AML-193 (cell line): Measurements from ENCODE around the gene ME1.

Experiments used
- DNase-seq, 2 experiments: peaks; one replicate each; lab custom pipeline; 2025; lab: John Stamatoyannopoulos, UW

The ME1 gene

GRCh38 chr6:83190626-83191025 lies 240.2 kb downstream of the ME1 start:
- DNase-seq = no peak

- no peak for DNase-seq
Measured at GRCh38 chr6:83188501-83188900, 242.3 kb downstream of the ME1 start.

GRCh38 chr6:83185096-83185495 lies 245.8 kb downstream of the ME1 start:
- no peak for DNase-seq

DNA sequence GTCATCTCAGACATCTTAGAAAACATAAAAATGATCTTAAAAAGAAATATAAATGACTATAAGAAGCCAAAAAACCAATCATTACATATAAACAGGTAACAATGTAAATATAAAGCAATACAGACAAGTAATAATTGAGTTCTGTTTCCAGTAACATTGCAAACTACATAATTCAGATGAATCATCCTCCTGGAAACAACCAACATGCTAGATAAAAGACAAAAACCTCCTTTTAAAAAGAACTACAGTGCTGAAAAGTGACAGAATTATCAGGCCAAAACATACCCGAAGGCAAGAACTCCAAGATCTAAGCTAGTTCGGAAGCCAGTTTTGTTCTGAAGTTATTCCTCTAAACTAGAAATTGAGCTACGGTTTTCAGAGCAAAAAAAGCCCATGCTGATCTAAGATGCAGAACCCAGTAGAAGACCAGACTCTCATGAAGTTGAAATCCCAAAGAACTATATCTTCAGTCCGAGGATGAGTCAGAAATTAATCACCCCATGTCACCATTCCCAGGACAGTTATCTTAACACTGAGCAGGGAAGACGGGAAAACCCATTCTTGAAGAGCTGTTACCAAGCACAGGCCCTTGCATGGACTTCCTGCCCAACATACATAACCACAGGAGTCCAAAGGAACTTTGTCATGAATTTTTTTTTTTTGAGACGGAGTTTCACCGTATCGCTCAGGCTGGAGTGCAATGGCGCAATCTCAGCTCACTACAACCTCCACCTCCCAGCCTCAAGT lies 247.6 kb downstream of the ME1 start:
- DNase-seq = no peak

GRCh38 chr6:83182114-83182513 lies 248.7 kb downstream of the ME1 start:
- no peak for DNase-seq

DNA sequence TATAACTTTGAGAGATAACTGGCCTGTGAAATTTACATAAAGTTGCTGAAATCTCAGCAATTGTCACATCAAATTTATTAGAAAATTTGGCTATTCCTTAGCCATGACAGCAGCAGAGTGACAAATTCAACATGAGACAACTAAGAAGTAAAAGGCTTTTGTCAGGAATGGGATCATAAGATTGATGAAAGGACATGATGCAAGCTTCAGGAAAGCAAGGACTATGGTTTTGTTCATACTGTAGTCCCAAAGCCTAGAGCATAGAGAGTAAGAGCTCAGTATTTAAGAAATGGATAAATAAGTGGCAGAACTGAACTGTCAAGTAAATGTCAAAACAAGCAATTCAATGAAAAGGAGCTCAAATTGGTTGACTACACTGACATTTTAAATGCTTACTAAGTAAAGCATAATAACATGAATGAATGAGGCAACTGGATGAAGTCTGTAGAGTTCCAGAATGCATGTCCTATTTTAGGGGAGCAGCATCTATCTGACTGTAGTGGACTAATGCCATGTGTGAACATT lies 250.4 kb downstream of the ME1 start:
- no peak for DNase-seq

DNA sequence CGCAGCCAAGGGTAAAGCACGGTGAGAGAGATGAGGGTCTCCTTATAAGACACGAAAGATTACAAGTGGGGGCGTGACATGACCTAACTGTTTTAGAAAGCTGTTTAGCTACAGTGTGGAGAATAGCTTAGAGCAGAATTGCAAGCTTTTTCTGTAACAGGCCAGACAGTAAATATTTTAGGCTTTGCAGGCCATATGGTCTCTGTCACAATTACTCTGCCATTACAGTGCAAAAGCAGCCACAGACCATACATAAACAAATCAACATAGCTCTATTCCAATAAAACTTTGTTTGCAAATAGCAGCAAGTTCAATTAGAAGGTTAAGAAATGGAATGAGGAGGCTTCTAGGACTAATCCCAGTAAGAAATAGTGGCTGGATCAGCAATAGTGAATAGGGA lies 254.6 kb downstream of the ME1 start:
- DNase-seq = no peak

DNA sequence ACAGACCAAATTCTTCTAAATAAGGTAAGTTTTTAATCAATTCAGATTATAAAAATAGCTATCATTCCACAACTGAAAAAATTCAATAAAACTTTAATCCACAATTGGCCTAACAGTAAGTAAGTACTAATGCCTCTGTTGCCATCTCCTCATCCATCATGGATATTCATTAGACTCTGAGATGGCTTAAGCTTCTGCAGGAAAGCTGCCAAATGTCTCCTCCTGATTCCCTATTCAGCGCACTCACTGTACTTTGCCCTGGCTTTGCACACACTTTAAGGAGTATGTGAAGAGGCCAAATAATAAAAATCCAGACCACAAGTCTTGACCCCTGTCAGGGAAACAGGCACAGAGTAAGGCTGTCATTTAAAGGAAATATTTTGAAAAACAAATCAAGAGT lies 261.3 kb downstream of the ME1 start:
- DNase-seq = no peak

- no peak for DNase-seq
Measured at GRCh38 chr6:83169106-83169505, 261.7 kb downstream of the ME1 start.

DNA sequence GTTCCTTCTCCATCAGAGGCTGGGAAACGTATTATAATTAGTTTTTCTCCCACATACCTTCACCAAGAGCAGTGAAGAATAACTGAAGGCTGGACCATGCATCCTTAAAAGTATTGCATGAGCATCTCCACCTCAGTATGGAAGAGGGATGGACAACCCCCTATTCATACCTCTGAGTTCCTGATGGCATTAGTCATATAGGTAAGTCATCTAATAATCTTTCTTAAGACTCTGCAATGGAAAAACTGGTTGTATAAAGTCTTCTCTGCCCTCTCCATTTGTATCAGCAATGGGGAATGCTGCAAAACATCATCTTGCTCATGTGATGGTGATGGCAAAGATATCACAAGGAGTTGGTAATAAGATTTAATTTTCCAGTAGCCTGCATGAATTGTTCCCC lies 262.3 kb downstream of the ME1 start:
- no peak for DNase-seq

DNA sequence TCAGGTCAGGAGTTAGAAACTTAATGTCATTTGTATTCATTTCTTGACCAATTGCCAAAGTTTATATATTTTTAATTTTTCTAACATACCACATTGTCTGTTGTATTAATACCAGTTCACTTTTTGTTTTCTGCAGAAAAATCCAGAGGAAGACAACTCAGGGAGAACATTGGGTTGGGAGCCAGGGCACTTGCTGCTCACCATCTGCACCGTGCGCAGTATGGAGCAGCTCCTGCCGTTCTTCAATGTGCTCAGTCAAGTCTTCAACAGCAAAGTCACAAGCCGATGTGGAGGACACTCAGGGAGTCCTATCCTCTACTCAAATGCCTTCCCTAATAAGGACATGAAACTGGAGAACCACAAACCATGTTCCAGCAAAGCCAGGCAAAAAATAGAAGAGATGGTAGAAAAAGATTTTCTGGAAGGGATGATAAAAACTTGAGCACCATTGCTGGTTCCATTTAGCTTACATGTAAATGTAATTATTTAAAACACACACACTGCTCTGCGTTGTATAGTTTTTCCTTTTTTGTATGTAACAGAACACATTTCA lies 263.0 kb downstream of the ME1 start:
- no peak for DNase-seq
